ENCODE data around the gene RNF2. TPM values are rescaled to one million over a fixed set of nuclear protein-coding genes. Genes with fewer than 3 reads are reported as not detected.

The RNF2 gene
- total RNA-seq, 2 experiments from 2014 or later: 18.6 to 22.5 TPM

GRCh38 chr1:185035258-185035657 lies 10.1 kb upstream of the RNF2 start:
- H3K27me3 Mint-ChIP-seq (ENCODE audit: low read depth): peaks cover 14% of the 10 kb centered on the region
- no peak for ATAC-seq
- no peaks in the 10 kb centered on the region for H3K36me3 Mint-ChIP-seq (ENCODE audit: low read depth)
- ChIA-PET CTCF (interaction anchor here (1.6 kb wide), 1 partner anchor 134 kb away, joined by 4 read pairs; no protein-coding TSS in a partner anchor), POLR2A (no interaction called here)
- H3K27ac Mint-ChIP-seq: no peak overlapping the region
- no peaks in the 10 kb centered on the region for H3K4me1 Mint-ChIP-seq (ENCODE audit: low read depth)
- no peak for DNase-seq
- H3K4me3 Mint-ChIP-seq: no peak overlapping the region
- no peaks in the 10 kb centered on the region for H3K9me3 Mint-ChIP-seq (ENCODE audit: insufficient read depth)

GRCh38 chr1:185038813-185039376 lies 6.5 kb upstream of the RNF2 start:
- ChIA-PET POLR2A (no interaction called here), CTCF (no interaction called here)
- ATAC-seq (no peak), DNase-seq (no peak)
- H3K4me3 Mint-ChIP-seq: no peak overlapping the region
- H3K9me3 Mint-ChIP-seq (ENCODE audit: insufficient read depth): no peaks in the 10 kb centered on the region
- H3K36me3 Mint-ChIP-seq (ENCODE audit: low read depth): no peaks in the 10 kb centered on the region
- H3K27me3 Mint-ChIP-seq (ENCODE audit: low read depth): peaks cover 12% of the 10 kb centered on the region
- H3K4me1 Mint-ChIP-seq (ENCODE audit: low read depth): no peaks in the 10 kb centered on the region
- no peak overlapping the region for H3K27ac Mint-ChIP-seq

GRCh38 chr1:185039726-185040407 lies 5.5 kb upstream of the RNF2 start:
- Mint-ChIP-seq H3K36me3 (ENCODE audit: low read depth) (no peaks in the 10 kb centered on the region), H3K27ac (no peak overlapping the region), H3K4me3 (no peak overlapping the region), H3K27me3 (ENCODE audit: low read depth) (peaks cover 9% of the 10 kb centered on the region), H3K4me1 (ENCODE audit: low read depth) (peaks cover 7% of the 10 kb centered on the region), H3K9me3 (ENCODE audit: insufficient read depth) (no peaks in the 10 kb centered on the region)
- ChIA-PET POLR2A (no interaction called here), CTCF (no interaction called here)
- DNase-seq: no peak
- ATAC-seq: no peak

- H3K36me3 Mint-ChIP-seq (ENCODE audit: low read depth): no peaks in the 10 kb centered on the region
- no peak overlapping the region for H3K27ac Mint-ChIP-seq
- H3K9me3 Mint-ChIP-seq (ENCODE audit: insufficient read depth): no peaks in the 10 kb centered on the region
- ChIA-PET CTCF (interaction anchor here (1.0 to 1.8 kb wide), 2 partner anchors 130 to 656 kb away, joined by 4 to 6 read pairs; no protein-coding TSS in a partner anchor), POLR2A (interaction anchor here (0.6 kb wide), 1 partner anchor 282 kb away, joined by 3 read pairs; no protein-coding TSS in a partner anchor)
- ATAC-seq (no peak), DNase-seq (no peak)
- peaks cover 9% of the 10 kb centered on the region for H3K27me3 Mint-ChIP-seq (ENCODE audit: low read depth)
- H3K4me1 Mint-ChIP-seq (ENCODE audit: low read depth): peaks cover 9% of the 10 kb centered on the region
- H3K4me3 Mint-ChIP-seq: no peak overlapping the region
Observed at GRCh38 chr1:185040408-185040735, 5.0 kb upstream of the RNF2 start.

GRCh38 chr1:185041742-185042141 lies 3.6 kb upstream of the RNF2 start:
- ChIA-PET POLR2A (no interaction called here), CTCF (interaction anchor here (1.8 kb wide), 1 partner anchor 128 kb away, joined by 6 read pairs; no protein-coding TSS in a partner anchor)
- Mint-ChIP-seq H3K36me3 (ENCODE audit: low read depth) (no peaks in the 10 kb centered on the region), H3K4me3 (no peak overlapping the region), H3K9me3 (ENCODE audit: insufficient read depth) (no peaks in the 10 kb centered on the region), H3K27ac (no peak overlapping the region), H3K27me3 (ENCODE audit: low read depth) (peaks cover 6% of the 10 kb centered on the region), H3K4me1 (ENCODE audit: low read depth) (peaks cover 15% of the 10 kb centered on the region)
- ATAC-seq: no peak
- DNase-seq: no peak

- H3K9me3 Mint-ChIP-seq (ENCODE audit: insufficient read depth): no peaks in the 10 kb centered on the region
- H3K36me3 Mint-ChIP-seq (ENCODE audit: low read depth): no peaks in the 10 kb centered on the region
- ATAC-seq (no peak), DNase-seq (no peak)
- H3K4me3 Mint-ChIP-seq: no peak overlapping the region
- peaks cover 23% of the 10 kb centered on the region for H3K4me1 Mint-ChIP-seq (ENCODE audit: low read depth)
- peaks cover 6% of the 10 kb centered on the region for H3K27me3 Mint-ChIP-seq (ENCODE audit: low read depth)
- no peak overlapping the region for H3K27ac Mint-ChIP-seq
- CTCF ChIA-PET: interaction anchor here (1.0 kb wide), 1 partner anchor 127 kb away, joined by 3 read pairs; no protein-coding TSS in a partner anchor
- POLR2A ChIA-PET: no interaction called here
Observed at GRCh38 chr1:185042737-185043136, 2.6 kb upstream of the RNF2 start.

- H3K4me3 Mint-ChIP-seq: peak overlapping the region; percentile 83
- peak overlapping the region; percentile 90 for H3K27ac Mint-ChIP-seq
- no peaks in the 10 kb centered on the region for H3K9me3 Mint-ChIP-seq (ENCODE audit: insufficient read depth)
- H3K36me3 Mint-ChIP-seq (ENCODE audit: low read depth): no peaks in the 10 kb centered on the region
- ChIA-PET CTCF (interaction anchor here (1.4 to 5.4 kb wide), 4 partner anchors 125 to 273 kb away, joined by 3 to 40 read pairs (median 4); partner anchors contain the start of gene IVNS1ABP), POLR2A (interaction anchor here (1.0 kb wide), 1 partner anchor 70 kb away, joined by 3 read pairs; the partner anchor contains the start of gene NIBAN1)
- peaks cover 29% of the 10 kb centered on the region for H3K4me1 Mint-ChIP-seq (ENCODE audit: low read depth)
- no peak for DNase-seq
- no peak for ATAC-seq
- H3K27me3 Mint-ChIP-seq (ENCODE audit: low read depth): no peaks in the 10 kb centered on the region
Observed at GRCh38 chr1:185044387-185044786, 971 bp upstream of the RNF2 start.

- DNase-seq: peak; percentile 34
- peak overlapping the region; percentile 84 for H3K27ac Mint-ChIP-seq
- ATAC-seq: peak; percentile 43
- peak overlapping the region; percentile 83 for H3K4me3 Mint-ChIP-seq
- no peaks in the 10 kb centered on the region for H3K36me3 Mint-ChIP-seq (ENCODE audit: low read depth)
- ChIA-PET CTCF (interaction anchor here (0.6 to 5.4 kb wide), 7 partner anchors 16 to 124 kb away, joined by 3 to 40 read pairs (median 3); no protein-coding TSS in a partner anchor), POLR2A (interaction anchor here (0.6 to 1.5 kb wide), 2 partner anchors 112 to 252 kb away, joined by 3 to 4 read pairs; no protein-coding TSS in a partner anchor)
- no peaks in the 10 kb centered on the region for H3K27me3 Mint-ChIP-seq (ENCODE audit: low read depth)
- no peaks in the 10 kb centered on the region for H3K9me3 Mint-ChIP-seq (ENCODE audit: insufficient read depth)
- H3K4me1 Mint-ChIP-seq (ENCODE audit: low read depth): peaks cover 29% of the 10 kb centered on the region
Observed at GRCh38 chr1:185045814-185046492, 595 bp downstream of the RNF2 start.

- no peaks in the 10 kb centered on the region for H3K27me3 Mint-ChIP-seq (ENCODE audit: low read depth)
- DNase-seq: no peak
- H3K4me1 Mint-ChIP-seq (ENCODE audit: low read depth): peaks cover 30% of the 10 kb centered on the region
- H3K9me3 Mint-ChIP-seq (ENCODE audit: insufficient read depth): no peaks in the 10 kb centered on the region
- CTCF ChIA-PET: interaction anchor here (0.6 to 5.4 kb wide), 5 partner anchors 15 to 123 kb away, joined by 3 to 40 read pairs (median 3); no protein-coding TSS in a partner anchor
- H3K4me3 Mint-ChIP-seq: peak overlapping the region; percentile 83
- ATAC-seq: no peak
- H3K36me3 Mint-ChIP-seq (ENCODE audit: low read depth): no peaks in the 10 kb centered on the region
- peak overlapping the region; percentile 84 for H3K27ac Mint-ChIP-seq
- POLR2A ChIA-PET: interaction anchor here (0.6 to 1.5 kb wide), 2 partner anchors 112 to 253 kb away, joined by 3 to 4 read pairs; no protein-coding TSS in a partner anchor
Observed at GRCh38 chr1:185046668-185047067, 1.3 kb downstream of the RNF2 start.

- DNase-seq: no peak
- CTCF ChIA-PET: interaction anchor here (1.0 kb wide), 1 partner anchor 12 kb away, joined by 3 read pairs; no protein-coding TSS in a partner anchor
- Mint-ChIP-seq H3K27ac (no peak overlapping the region), H3K9me3 (ENCODE audit: insufficient read depth) (no peaks in the 10 kb centered on the region), H3K36me3 (ENCODE audit: low read depth) (peaks cover 8% of the 10 kb centered on the region), H3K4me3 (no peak overlapping the region), H3K27me3 (ENCODE audit: low read depth) (no peaks in the 10 kb centered on the region), H3K4me1 (ENCODE audit: low read depth) (peaks cover 28% of the 10 kb centered on the region)
- ATAC-seq: no peak
- POLR2A ChIA-PET: no interaction called here
Observed at GRCh38 chr1:185049670-185050069, 4.3 kb downstream of the RNF2 start.

GRCh38 chr1:185050823-185051451 lies 5.6 kb downstream of the RNF2 start:
- Mint-ChIP-seq H3K27ac (no peak overlapping the region), H3K27me3 (ENCODE audit: low read depth) (no peaks in the 10 kb centered on the region), H3K9me3 (ENCODE audit: insufficient read depth) (no peaks in the 10 kb centered on the region), H3K36me3 (ENCODE audit: low read depth) (peaks cover 8% of the 10 kb centered on the region), H3K4me1 (ENCODE audit: low read depth) (peaks cover 25% of the 10 kb centered on the region), H3K4me3 (no peak overlapping the region)
- DNase-seq (no peak), ATAC-seq (no peak)
- ChIA-PET POLR2A (no interaction called here), CTCF (no interaction called here)
